HepG2 (cell line): ENCODE results near the gene C9orf78. TPM values are rescaled to one million over a fixed set of nuclear protein-coding genes. Genes with fewer than 3 reads are reported as not detected.

Experiments
- CCAR2 ChIP-seq: fragments of 200-400 bp; formaldehyde crosslinking; optimal IDR thresholded peaks from 2 replicates; pipeline ENCODE3; 2018; ENCODE audit warnings: low read depth, mild to moderate bottlenecking, low read length, moderate library complexity
- DNMT3B ChIP-seq: conservative IDR thresholded peaks from 2 replicates; pipeline ENCODE4 v1.6.1; 2016; ENCODE audit warnings: missing biosample characterization, control low read depth
- MXD1 ChIP-seq: sonication (generic); formaldehyde crosslinking; IDR thresholded peaks from 2 replicates; pipeline ENCODE4 v1.4.0; 2020; ENCODE audit warnings: mild to moderate bottlenecking, missing genetic modification reagents
- PLRG1 ChIP-seq: fragments of 450-650 bp; conservative IDR thresholded peaks from 2 replicates; pipeline ENCODE4 v1.6.1; 2016
- PPARG ChIP-seq: conservative IDR thresholded peaks from 2 replicates; pipeline ENCODE4 v1.6.1; 2016; ENCODE audit warnings: missing biosample characterization, missing genetic modification reagents
- SATB2 ChIP-seq: sonication (generic); formaldehyde crosslinking; IDR thresholded peaks from 2 replicates; pipeline ENCODE4 v1.5.0; 2020; ENCODE audit warnings: missing genetic modification reagents
- TEAD3 ChIP-seq: optimal IDR thresholded peaks from 2 replicates; pipeline ENCODE3; 2016; ENCODE audit warnings: borderline replicate concordance
- ZBTB1 ChIP-seq: sonication (generic); formaldehyde crosslinking; IDR thresholded peaks from 2 replicates; pipeline ENCODE4 v1.4.0; 2020; ENCODE audit warnings: missing genetic modification reagents, borderline replicate concordance
- ZBTB10 ChIP-seq: sonication (generic); formaldehyde crosslinking; IDR thresholded peaks from 2 replicates; pipeline ENCODE4 v1.4.0; 2020; ENCODE audit warnings: missing genetic modification reagents, borderline replicate concordance
- ZBTB20 ChIP-seq: sonication (generic); formaldehyde crosslinking; IDR thresholded peaks from 2 replicates; pipeline ENCODE4 v1.8.1; 2023; ENCODE audit warnings: missing genetic modification reagents, low read depth, mild to moderate bottlenecking, borderline replicate concordance
- ZBTB8A ChIP-seq: sonication (generic); formaldehyde crosslinking; IDR thresholded peaks from 2 replicates; pipeline ENCODE4 v1.4.0; 2020; ENCODE audit warnings: mild to moderate bottlenecking, low read depth, missing genetic modification reagents, borderline replicate concordance
- ZFP37 ChIP-seq: sonication (generic); formaldehyde crosslinking; IDR thresholded peaks from 2 replicates; pipeline ENCODE4 v1.4.0; 2020; ENCODE audit warnings: missing genetic modification reagents, borderline replicate concordance
- ZKSCAN1 ChIP-seq: fragments of 150-350 bp; IDR thresholded peaks from 2 replicates; pipeline ENCODE4 v1.6.1; 2014; ENCODE audit warnings: low read length
- ZNF18 ChIP-seq: sonication (generic); formaldehyde crosslinking; IDR thresholded peaks from 2 replicates; pipeline ENCODE4 v1.8.0; 2022; ENCODE audit warnings: mild to moderate bottlenecking, missing genetic modification reagents; ENCODE audit not compliant: insufficient replicate concordance
- ZNF382 ChIP-seq: sonication (generic); formaldehyde crosslinking; IDR thresholded peaks from 2 replicates; pipeline ENCODE4 v1.5.0; 2020; ENCODE audit warnings: missing genetic modification reagents, mild to moderate bottlenecking, borderline replicate concordance
- ZNF569 ChIP-seq: sonication (generic); formaldehyde crosslinking; IDR thresholded peaks from 2 replicates; pipeline ENCODE4 v1.5.0; 2020; ENCODE audit warnings: mild to moderate bottlenecking, missing genetic modification reagents, moderate library complexity, borderline replicate concordance
- ZNF652 ChIP-seq: IDR thresholded peaks from 2 replicates; pipeline ENCODE4 v1.6.1; 2016; ENCODE audit warnings: low read depth, borderline replicate concordance
- ZNF703 ChIP-seq: sonication (generic); formaldehyde crosslinking; IDR thresholded peaks from 2 replicates; pipeline ENCODE4 v1.5.1; 2020; ENCODE audit warnings: missing genetic modification reagents, mild to moderate bottlenecking, moderate library complexity, borderline replicate concordance
- ZNF737 ChIP-seq: sonication (generic); formaldehyde crosslinking; IDR thresholded peaks from 2 replicates; pipeline ENCODE4 v1.5.0; 2020; ENCODE audit warnings: missing genetic modification reagents, mild to moderate bottlenecking, borderline replicate concordance
- ZNF768 ChIP-seq: sonication (generic); formaldehyde crosslinking; IDR thresholded peaks from 2 replicates; pipeline ENCODE4 v1.4.0; 2020; ENCODE audit warnings: missing genetic modification reagents
- polyA plus RNA-seq, 8 experiments: library from polyadenylated mRNA; depleted of rRNA in 3 of 8; stranded (reverse) in 7 of 8; unstranded in 1 of 8; fragments of >200 nt; fragmentation: Illumina TruSeq in 4 of 8; extraction: Trizol in 4 of 8; gene quantifications; 2 replicates each; pipeline versions ENCODE4 v1.2.1 to v1.2.3, GENCODE V29; 2011 to 2016; ENCODE audit warnings: low read depth in 4 of 8, missing spikeins in 1 of 8, mixed read lengths in 1 of 8; ENCODE audit not compliant: insufficient read depth in 1 of 8
- total RNA-seq, 5 experiments: library from RNA; depleted of rRNA; stranded (reverse); fragments of >200 nt; fragmentation: Illumina TruSeq; extraction: Trizol; gene quantifications; 2 replicates each; pipeline ENCODE4 v1.2.3, GENCODE V29; 2016; ENCODE audit warnings: low read depth in 1 of 5
- TF ChIP-seq, protein P1 (sequence below): sonication (generic); formaldehyde crosslinking; conservative IDR thresholded peaks from 2 replicates; pipeline ENCODE4 v1.4.0; 2020; ENCODE audit warnings: missing genetic modification reagents
- TF ChIP-seq, protein P2 (sequence below): IDR thresholded peaks from 2 replicates; pipeline ENCODE4 v1.6.1; 2016; ENCODE audit warnings: mild to moderate bottlenecking, missing biosample characterization, missing genetic modification reagents
- TF ChIP-seq, protein P3 (sequence below), 2 experiments: fragments of 450-650 bp in 1 of 2; sonication (generic) in 1 of 2; formaldehyde crosslinking; IDR thresholded peaks; 2 replicates each; pipeline versions ENCODE4 v1.5.0 to v1.8.0; 2020 to 2022; ENCODE audit warnings: mild to moderate bottlenecking in 1 of 2, missing genetic modification reagents in 1 of 2

Gene C9orf78
- total and polyA plus RNA-seq, 2 of the 13 experiments (the other 11 are each of a cell fraction or from before 2014, with no cell fraction given): 18.4 to 35.5 TPM

- TF ChIP-seq ZNF18 (CRISPR knock-in tag) (no peak), ZFP37 (no peak), MXD1 (CRISPR knock-in tag) (peak; percentile 12; the same call in 1 of the 2 replicates), SATB2 (no peak), ZNF768 (CRISPR knock-in tag) (peak; percentile 54; the same call in 1 of the 2 replicates), ZKSCAN1 (no peak; the same call in 1 of the 2 replicates), ZNF737 (CRISPR knock-in tag) (no peak), ZBTB8A (CRISPR knock-in tag) (no peak), ZBTB20 (CRISPR knock-in tag) (no peak), TEAD3 (CRISPR knock-in tag) (peak; percentile 44), ZNF703 (no peak), ZNF652 (CRISPR knock-in tag) (no peak), CCAR2 (no peak), PPARG (CRISPR knock-in tag) (no peak), ZBTB1 (CRISPR knock-in tag) (no peak), PLRG1 (no peak), ZNF569 (CRISPR knock-in tag) (no peak), DNMT3B (CRISPR knock-in tag) (no peak), ZBTB10 (CRISPR knock-in tag) (no peak), ZNF382 (CRISPR knock-in tag) (no peak)
- TF ChIP-seq, protein P1, sequence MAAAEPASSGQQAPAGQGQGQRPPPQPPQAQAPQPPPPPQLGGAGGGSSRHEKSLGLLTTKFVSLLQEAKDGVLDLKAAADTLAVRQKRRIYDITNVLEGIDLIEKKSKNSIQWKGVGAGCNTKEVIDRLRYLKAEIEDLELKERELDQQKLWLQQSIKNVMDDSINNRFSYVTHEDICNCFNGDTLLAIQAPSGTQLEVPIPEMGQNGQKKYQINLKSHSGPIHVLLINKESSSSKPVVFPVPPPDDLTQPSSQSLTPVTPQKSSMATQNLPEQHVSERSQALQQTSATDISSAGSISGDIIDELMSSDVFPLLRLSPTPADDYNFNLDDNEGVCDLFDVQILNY (CRISPR knock-in tag): no peak
- TF ChIP-seq, protein P2, sequence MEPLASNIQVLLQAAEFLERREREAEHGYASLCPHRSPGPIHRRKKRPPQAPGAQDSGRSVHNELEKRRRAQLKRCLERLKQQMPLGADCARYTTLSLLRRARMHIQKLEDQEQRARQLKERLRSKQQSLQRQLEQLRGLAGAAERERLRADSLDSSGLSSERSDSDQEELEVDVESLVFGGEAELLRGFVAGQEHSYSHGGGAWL (CRISPR knock-in tag): peak; percentile 60; the same call in 1 of the 2 replicates
- TF ChIP-seq, protein P3, sequence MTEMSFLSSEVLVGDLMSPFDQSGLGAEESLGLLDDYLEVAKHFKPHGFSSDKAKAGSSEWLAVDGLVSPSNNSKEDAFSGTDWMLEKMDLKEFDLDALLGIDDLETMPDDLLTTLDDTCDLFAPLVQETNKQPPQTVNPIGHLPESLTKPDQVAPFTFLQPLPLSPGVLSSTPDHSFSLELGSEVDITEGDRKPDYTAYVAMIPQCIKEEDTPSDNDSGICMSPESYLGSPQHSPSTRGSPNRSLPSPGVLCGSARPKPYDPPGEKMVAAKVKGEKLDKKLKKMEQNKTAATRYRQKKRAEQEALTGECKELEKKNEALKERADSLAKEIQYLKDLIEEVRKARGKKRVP (CRISPR knock-in tag; IDR thresholded peaks at IDR 0.05): 0 out of 4 replicates have a peak, but pooled peaks of 1 of the 2 experiments have one; percentile 17
Observed at GRCh38 chr9:129835128-129835859, at the start of gene C9orf78, which contains the start of gene USP20 (continued).
